Adrenal gland (tissue), 12 donors: Measurements from ENCODE around the gene GRB10. TPM values are rescaled to one million over a fixed set of nuclear protein-coding genes. Genes with fewer than 3 reads are reported as not detected.

Experiments
- DNase-seq, 7 donors: peaks; one replicate each; pipeline ENCODE4 v3.0.0-alpha.2; 2019 to 2020
- H3K27ac ChIP-seq, 5 donors: fragments of 200-600 bp; sonication (generic) in 4 of 5; 1 replicate in 3 of 5; 2 replicates in 2 of 5; pipeline versions ENCODE4 v1.5.1 to v1.8.0; 2016 to 2020; ENCODE audit warnings: mild to moderate bottlenecking in 1 of 5
- H3K27me3 ChIP-seq: fragments of 200-600 bp; 2 replicates; pipeline ENCODE4 v1.8.0; 2021
- H3K36me3 ChIP-seq, 2 donors: fragments of 200-600 bp; replicated peaks in 1 of 2; 1 replicate in 1 of 2; 2 replicates in 1 of 2; pipeline versions ENCODE4 v1.5.1 to v1.8.0; 2018 to 2022
- H3K4me1 ChIP-seq, 2 donors: fragments of 200-600 bp; replicated peaks in 1 of 2; 1 replicate in 1 of 2; 2 replicates in 1 of 2; pipeline versions ENCODE4 v1.5.1 to v1.8.0; 2018 to 2021
- H3K4me3 ChIP-seq, 4 donors: fragments of 200-600 bp; sonication (generic) in 3 of 4; one replicate each; pipeline ENCODE4 v1.5.1; 2016 to 2018
- H3K9me3 ChIP-seq, 3 donors: fragments of 200-600 bp; sonication (generic) in 1 of 3; replicated peaks in 1 of 3; 1 replicate in 2 of 3; 2 replicates in 1 of 3; pipeline versions ENCODE4 v1.5.1 to v1.8.0; 2016 to 2021
- CTCF ChIP-seq, 6 experiments: fragments of 450-650 bp in 4 of 6; fragments of 200-600 bp in 2 of 6; sonication (generic) in 1 of 6; IDR thresholded peaks; 1 replicate in 5 of 6; 2 replicates in 1 of 6; pipeline versions ENCODE4 v1.5.1 to v1.8.0; 2016 to 2021; ENCODE audit warnings: antibody characterized with exemption in 6 of 6, mild to moderate bottlenecking in 2 of 6, moderate library complexity in 1 of 6
- POLR2A ChIP-seq, 2 donors: fragments of 450-650 bp; IDR thresholded peaks; one replicate each; pipeline ENCODE4 v1.6.1; 2017; ENCODE audit warnings: antibody characterized with exemption in 2 of 2, mild to moderate bottlenecking in 2 of 2, moderate library complexity in 1 of 2
- WGBS, 4 donors: extraction: QIAGEN DNeasy Blood & Tissue Kit in 2 of 4; methylation state at CpG; one replicate each; pipeline versions ENCODE4 v1.1.5 to v1.1.7; 2013 to 2017; 5-methylcytosine and 5-hydroxymethylcytosine counted together
- intact Hi-C, 2 donors: fragments of 100-400 bp; cut with DNase I; formaldehyde crosslinking; loops; one replicate each; pipeline versions ENCODE4 v1.14.1 to v1.15.0; 2022 to 2023
- polyA plus RNA-seq, 3 donors: library from polyadenylated mRNA; stranded (reverse); fragments of 200-250 nt in 2 of 3; fragments of 350-450 nt in 1 of 3; fragmentation: Illumina TruSeq in 1 of 3; extraction: RNeasy Lipid Tissue Mini Kit (QIAGEN cat#74804) in 1 of 3; gene quantifications; one replicate each; pipeline ENCODE4 v1.2.3, GENCODE V29; 2013 to 2014
- total RNA-seq, 9 donors: library from RNA; depleted of rRNA in 4 of 9; stranded (reverse); fragments of >200 nt in 4 of 9; fragments of 120-200 nt in 1 of 9; fragmentation: NEBNext Ultra II Directional in 1 of 9; extraction: Animal tissue kit (Norgen Biotek cat#: 25700) in 1 of 9; gene quantifications; one replicate each; pipeline versions ENCODE4 v1.1.0 to v1.2.4, GENCODE V29; 2013 to 2023
- donor health status: healthy with polysubstance abuse.
- donor health status: Bipolar disorder and iron deficiency.
- donor health status: DM: yes; HTN: yes; CAD: no.
- donor health status: DM: no; HTN: no; CAD: no.
- donor health status: DM: no; HTN: no; CAD: no.
- donor health status: DM: yes; HTN: yes; CAD: no.

GRB10 gene
- total and polyA plus RNA-seq, 12 donors: 33.5 to 158 (median 67.3) TPM

GRCh38 chr7:50557099-50557498 is 225.6 kb downstream of the GRB10 start:
- Histone ChIP-seq H3K36me3 (no peaks in the 10 kb centered on the region), H3K27me3 (no peaks in the 10 kb centered on the region), H3K27ac (peak overlapping the region in 2 of 5 donors; percentile 57 to 61), H3K4me3 (no peak overlapping the region), H3K9me3 (no peaks in the 10 kb centered on the region), H3K4me1 (peaks cover 0 to 25% of the 10 kb centered on the region in 2 donors)
- no peak for DNase-seq
- intact Hi-C loops: no loop called here
- WGBS, 4 donors: 11 to 30% (median 28%) methylated on average over 2 of the region's 2 CpGs
- TF ChIP-seq CTCF (IDR thresholded peaks at IDR 0.05) (no peak), POLR2A (IDR thresholded peaks at IDR 0.05) (no peak)

GRCh38 chr7:50556247-50556991 is 226.3 kb downstream of the GRB10 start:
- TF ChIP-seq CTCF (IDR thresholded peaks at IDR 0.05) (no peak), POLR2A (IDR thresholded peaks at IDR 0.05) (peak in 1 of 2 donors; percentile 10)
- H3K36me3 ChIP-seq: no peaks in the 10 kb centered on the region
- H3K27ac ChIP-seq: peak overlapping the region in 2 of 5 donors; percentile 57 to 61
- peaks cover 0 to 25% of the 10 kb centered on the region in 2 donors for H3K4me1 ChIP-seq
- no peak overlapping the region for H3K4me3 ChIP-seq
- no peaks in the 10 kb centered on the region for H3K9me3 ChIP-seq
- intact Hi-C loops: no loop called here
- 70 to 74% (median 73%) methylated on average over 8 of the region's 8 CpGs for WGBS, 4 donors
- no peaks in the 10 kb centered on the region for H3K27me3 ChIP-seq
- DNase-seq: no peak

GRCh38 chr7:50555594-50556140 is 227.0 kb downstream of the GRB10 start:
- DNase-seq: no peak
- TF ChIP-seq CTCF (IDR thresholded peaks at IDR 0.05): no peak
- TF ChIP-seq POLR2A (IDR thresholded peaks at IDR 0.05): no peak
- H3K36me3 ChIP-seq: no peaks in the 10 kb centered on the region
- H3K27ac ChIP-seq: peak overlapping the region in 1 of 5 donors; percentile 57
- H3K27me3 ChIP-seq: no peaks in the 10 kb centered on the region
- no peak overlapping the region for H3K4me3 ChIP-seq
- intact Hi-C loops: no loop called here
- WGBS, 4 donors: 88 to 96% (median 91%) methylated on average over 9 of the region's 9 CpGs
- H3K4me1 ChIP-seq: peaks cover 0 to 19% of the 10 kb centered on the region in 2 donors
- H3K9me3 ChIP-seq: no peaks in the 10 kb centered on the region

GRCh38 chr7:50554431-50555322 is 228.0 kb downstream of the GRB10 start:
- H3K4me3 ChIP-seq: no peak overlapping the region

More at GRCh38 chr7:50554431-50555322, 228.0 kb downstream of the GRB10 start:
- WGBS, 4 donors: 76 to 86% (median 83%) methylated on average over 8 to 14 of the region's 14 CpGs
- H3K9me3 ChIP-seq: no peaks in the 10 kb centered on the region
- no peaks in the 10 kb centered on the region for H3K36me3 ChIP-seq
- DNase-seq: no peak
- H3K4me1 ChIP-seq: peaks cover 0 to 18% of the 10 kb centered on the region in 2 donors
- no peak for TF ChIP-seq CTCF (IDR thresholded peaks at IDR 0.05)
- no peak for TF ChIP-seq POLR2A (IDR thresholded peaks at IDR 0.05)
- H3K27ac ChIP-seq: peak overlapping the region in 1 of 5 donors; percentile 28
- H3K27me3 ChIP-seq: no peaks in the 10 kb centered on the region
- intact Hi-C loops: no loop called here
